Adrenal gland (tissue), 5 donors: ENCODE measurements around the gene GRHPR.

ENCODE experiments used
- CTCF ChIP-seq, 6 experiments: fragments of 450-650 bp in 4 of 6; fragments of 200-600 bp in 2 of 6; sonication (generic) in 1 of 6; IDR thresholded peaks; 1 replicate in 5 of 6; 2 replicates in 1 of 6; pipeline versions ENCODE4 v1.5.1 to v1.8.0; 2016 to 2021; ENCODE audit warnings: antibody characterized with exemption in 6 of 6, mild to moderate bottlenecking in 2 of 6, moderate library complexity in 1 of 6
- POLR2A ChIP-seq, 2 donors: fragments of 450-650 bp; IDR thresholded peaks; one replicate each; pipeline ENCODE4 v1.6.1; 2017; ENCODE audit warnings: antibody characterized with exemption in 2 of 2, mild to moderate bottlenecking in 2 of 2, moderate library complexity in 1 of 2
- donor health status: DM: no; HTN: no; CAD: no.

- TF ChIP-seq POLR2A (IDR thresholded peaks at IDR 0.05): no peak
- no peak for TF ChIP-seq CTCF (IDR thresholded peaks at IDR 0.05)
These were observed 15.9 kb downstream of the GRHPR start for GRCh38 chr9:37438359-37438758.
